Spleen (tissue), 11 donors: ENCODE data around the gene APOA5. TPM values are rescaled to one million over a fixed set of nuclear protein-coding genes. Genes with fewer than 3 reads are reported as not detected.

ENCODE experiments used
- DNase-seq: peaks from one replicate; pipeline ENCODE4 v3.0.0-alpha.2; 2020
- H3K27ac ChIP-seq, 8 donors: fragments of 200-600 bp; sonication (generic) in 7 of 8; 1 replicate in 4 of 8; 2 replicates in 4 of 8; pipeline versions ENCODE4 v1.5.0 to v1.8.0; 2016 to 2021; ENCODE audit warnings: inconsistent platforms in 4 of 8, mild to moderate bottlenecking in 4 of 8, moderate library complexity in 1 of 8
- H3K27me3 ChIP-seq, 7 donors: fragments of 200-600 bp; sonication (generic) in 6 of 7; replicated peaks in 1 of 7; 1 replicate in 4 of 7; 2 replicates in 3 of 7; pipeline versions ENCODE4 v1.5.0 to v1.8.0; 2016 to 2021; ENCODE audit warnings: inconsistent platforms in 3 of 7, mild to moderate bottlenecking in 1 of 7
- H3K36me3 ChIP-seq, 6 donors: fragments of 200-600 bp; sonication (generic) in 5 of 6; 1 replicate in 4 of 6; 2 replicates in 2 of 6; pipeline versions ENCODE4 v1.5.0 to v1.8.0; 2016 to 2021; ENCODE audit warnings: inconsistent platforms in 2 of 6
- H3K4me1 ChIP-seq, 6 donors: fragments of 200-600 bp; sonication (generic) in 5 of 6; 1 replicate in 3 of 6; 2 replicates in 3 of 6; pipeline versions ENCODE4 v1.5.0 to v1.8.0; 2016 to 2021; ENCODE audit warnings: inconsistent platforms in 3 of 6
- H3K4me3 ChIP-seq, 8 donors: fragments of 200-600 bp; sonication (generic) in 7 of 8; 1 replicate in 4 of 8; 2 replicates in 4 of 8; pipeline versions ENCODE4 v1.5.0 to v1.8.0; 2016 to 2021; ENCODE audit warnings: inconsistent platforms in 4 of 8, mild to moderate bottlenecking in 4 of 8, moderate library complexity in 2 of 8
- H3K9me3 ChIP-seq, 8 donors: fragments of 200-600 bp; sonication (generic) in 7 of 8; 1 replicate in 4 of 8; 2 replicates in 4 of 8; pipeline versions ENCODE4 v1.5.0 to v1.8.0; 2016 to 2021; ENCODE audit warnings: inconsistent platforms in 4 of 8
- CTCF ChIP-seq, 11 experiments: fragments of 200-600 bp in 7 of 11; fragments of 450-650 bp in 4 of 11; sonication (generic) in 4 of 11; IDR thresholded peaks in 8 of 11; conservative IDR thresholded peaks in 3 of 11; 1 replicate in 7 of 11; 2 replicates in 4 of 11; pipeline versions ENCODE4 v1.4.0 to v1.8.0; 2016 to 2021; ENCODE audit warnings: antibody characterized with exemption in 11 of 11, inconsistent platforms in 4 of 11, mild to moderate bottlenecking in 1 of 11
- POLR2A ChIP-seq, 3 donors: fragments of 450-650 bp; IDR thresholded peaks; one replicate each; pipeline ENCODE4 v1.5.1; 2017; ENCODE audit warnings: antibody characterized with exemption in 3 of 3, mild to moderate bottlenecking in 1 of 3
- POLR2AphosphoS5 ChIP-seq, 3 donors: sonication (generic); formaldehyde crosslinking; IDR thresholded peaks; one replicate each; pipeline ENCODE4 v1.5.1; 2017; ENCODE audit warnings: antibody characterized with exemption in 3 of 3
- WGBS, 5 donors: extraction: QIAGEN DNeasy Blood & Tissue Kit in 3 of 5; methylation state at CpG; one replicate each; pipeline versions ENCODE4 v1.1.5 to v1.1.7; 2013 to 2018; 5-methylcytosine and 5-hydroxymethylcytosine counted together
- intact Hi-C: fragments of 100-400 bp; cut with DNase I; formaldehyde crosslinking; loops from one replicate; pipeline ENCODE4 v1.15.0; 2023; ENCODE audit warnings: low total_unique reads
- polyA plus RNA-seq, 3 donors: library from polyadenylated mRNA; stranded (reverse); fragments of 200-250 nt; gene quantifications; one replicate each; pipeline ENCODE4 v1.2.1, GENCODE V29; 2013
- total RNA-seq, 7 donors: library from RNA; depleted of rRNA in 3 of 7; stranded (reverse); fragments of >200 nt in 3 of 7; fragmentation: NEBNext Ultra II Directional in 4 of 7; extraction: Animal tissue kit (Norgen Biotek cat#: 25700) in 4 of 7; gene quantifications; one replicate each; pipeline versions ENCODE4 v1.1.0 to v1.2.1, GENCODE V29; 2016 to 2021
- donor health status: healthy with polysubstance abuse.
- donor health status: DM: no; HTN: no; CAD: no; lungs with moderate emphysema.
- donor health status: DM: no; HTN: no; CAD: no.
- donor health status: Bipolar disorder and iron deficiency.
- donor health status: healthy.
- donor health status: DM: no; HTN: no; CAD: no.
- donor health status: DM: yes; HTN: yes; CAD: no.

Gene APOA5
- total and polyA plus RNA-seq, 10 donors = not detected

GRCh38 chr11:116830184-116830912 lies 38.7 kb upstream of the APOA5 start:
- H3K36me3 ChIP-seq = no peaks in the 10 kb centered on the region
- TF ChIP-seq POLR2A (IDR thresholded peaks at IDR 0.05) (no peak), CTCF (IDR thresholded peaks at IDR 0.05 in 8 of 11, conservative IDR thresholded peaks at IDR 0.05 in 3 of 11) (no peak), POLR2AphosphoS5 (IDR thresholded peaks at IDR 0.05) (no peak)
- H3K4me3 ChIP-seq = no peak overlapping the region
- no peaks in the 10 kb centered on the region for H3K9me3 ChIP-seq
- peak; percentile 66 for DNase-seq
- peaks cover 4 to 9% (median 7%) of the 10 kb centered on the region in 6 donors for H3K4me1 ChIP-seq
- intact Hi-C loops = no loop called here
- peaks cover 0 to 3% (median 0%) of the 10 kb centered on the region in 7 donors for H3K27me3 ChIP-seq
- 88 to 95% (median 92%) methylated on average over 16 to 17 of the region's 17 CpGs for WGBS, 5 donors
- H3K27ac ChIP-seq = no peak overlapping the region

GRCh38 chr11:116829525-116830183 lies 38.0 kb upstream of the APOA5 start, which contains the start of gene APOC3:
TSS of gene APOC3 (plus strand) at chr11:116829907. CDS start at chr11:116830583, 676 bp downstream.
- 69 to 89% (median 78%) methylated on average over 9 of the region's 9 CpGs for WGBS, 5 donors
- TF ChIP-seq POLR2A (IDR thresholded peaks at IDR 0.05) (no peak), CTCF (IDR thresholded peaks at IDR 0.05 in 8 of 11, conservative IDR thresholded peaks at IDR 0.05 in 3 of 11) (no peak), POLR2AphosphoS5 (IDR thresholded peaks at IDR 0.05) (no peak)
- DNase-seq = no peak
- Histone ChIP-seq H3K27ac (no peak within 1 kb of the TSS), H3K27me3 (no peaks in the 10 kb centered on the region), H3K4me1 (peaks cover 0 to 2% (median under 1%) of the 10 kb centered on the region in 6 donors), H3K4me3 (no peak within 1 kb of the TSS), H3K9me3 (no peaks in the 10 kb centered on the region), H3K36me3 (no peaks in the 10 kb centered on the region)
- intact Hi-C loops = no loop called here

- Histone ChIP-seq H3K4me3 (no peak overlapping the region), H3K9me3 (no peaks in the 10 kb centered on the region), H3K4me1 (no peaks in the 10 kb centered on the region), H3K27ac (no peak overlapping the region), H3K27me3 (no peaks in the 10 kb centered on the region), H3K36me3 (no peaks in the 10 kb centered on the region)
- no peak for DNase-seq
- WGBS, 5 donors = 61 to 76% (median 67%) methylated on average over 10 to 16 of the region's 16 CpGs
- intact Hi-C loops = no loop called here
- TF ChIP-seq POLR2AphosphoS5 (IDR thresholded peaks at IDR 0.05) (no peak), CTCF (IDR thresholded peaks at IDR 0.05 in 8 of 11, conservative IDR thresholded peaks at IDR 0.05 in 3 of 11) (no peak), POLR2A (IDR thresholded peaks at IDR 0.05) (no peak)
Observed at GRCh38 chr11:116828632-116829524, 37.2 kb upstream of the APOA5 start.
